NCI-H446 (cell line): ENCODE results near the gene PSMB9.

Source experiments
- DNase-seq, 2 experiments: peaks; one replicate each; lab custom pipeline; 2025; lab: John Stamatoyannopoulos, UW

The PSMB9 gene

DNA sequence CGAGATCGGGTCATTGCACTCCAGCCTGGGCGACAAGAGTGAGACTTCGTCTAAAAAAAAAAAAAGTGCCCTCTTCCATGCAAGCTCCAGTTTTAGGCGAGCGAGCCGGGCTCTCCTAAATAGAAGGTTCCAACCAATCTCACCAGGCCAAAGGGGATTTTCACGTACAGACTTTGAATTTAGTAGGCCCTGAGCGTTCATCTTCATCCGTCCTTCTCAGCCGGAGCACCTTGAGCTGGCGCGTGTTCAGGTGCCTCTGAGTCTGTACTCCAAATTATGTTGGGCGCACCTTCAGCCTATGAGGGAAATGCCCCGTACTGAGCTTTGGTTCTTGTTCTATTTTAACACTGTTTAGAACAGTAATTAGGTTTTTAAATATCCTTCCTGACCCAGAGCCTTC is 14.6 kb upstream of the PSMB9 start:
- no peak for DNase-seq

DNA sequence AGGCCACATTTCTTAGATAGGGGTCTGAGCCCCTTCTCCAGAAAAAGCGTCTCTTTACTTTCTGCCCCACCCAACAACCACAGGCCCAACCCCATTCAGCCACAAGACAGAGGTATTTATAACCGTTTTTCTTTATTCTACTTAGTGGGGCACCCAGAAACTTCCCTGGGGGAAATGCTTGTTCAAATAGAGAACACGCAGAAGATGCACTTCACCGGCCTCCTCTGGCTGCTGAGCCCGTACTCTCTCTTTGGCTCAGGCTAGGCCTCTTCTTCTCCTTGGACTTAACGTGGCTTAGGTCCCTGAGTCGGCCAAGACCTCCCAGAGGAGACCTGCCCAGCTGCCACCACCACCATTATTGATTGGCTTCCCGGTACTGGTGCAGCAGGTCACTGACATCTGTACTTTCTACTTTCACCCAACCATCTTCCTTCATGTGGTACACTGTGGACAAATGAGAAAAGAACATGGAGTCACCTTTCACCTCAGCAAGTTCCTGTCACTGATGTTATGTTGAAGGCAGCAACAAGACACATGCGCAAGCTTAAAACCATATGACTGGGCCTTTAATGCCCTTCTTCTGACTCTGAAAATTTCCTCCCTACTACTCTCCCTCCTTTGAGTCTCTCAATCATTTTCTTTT is 13.3 kb upstream of the PSMB9 start:
- DNase-seq = no peak

GRCh38 chr6:32842021-32842650 is 11.9 kb upstream of the PSMB9 start:
- DNase-seq = no peak

GRCh38 chr6:32842690-32843089 is 11.3 kb upstream of the PSMB9 start:
- no peak for DNase-seq

GRCh38 chr6:32843331-32843978 is 10.5 kb upstream of the PSMB9 start:
- DNase-seq = no peak

GRCh38 chr6:32843979-32844838 is 9.8 kb upstream of the PSMB9 start, which contains the start of gene PSMB8:
Gene PSMB8 (minus strand): TSS chr6:32844047. CDS start chr6:32843996, 51 bp downstream.
- peak; percentile 27 to 44 for DNase-seq

- DNase-seq = no peak
Measured at GRCh38 chr6:32844839-32845383, 9.1 kb upstream of the PSMB9 start.

DNA sequence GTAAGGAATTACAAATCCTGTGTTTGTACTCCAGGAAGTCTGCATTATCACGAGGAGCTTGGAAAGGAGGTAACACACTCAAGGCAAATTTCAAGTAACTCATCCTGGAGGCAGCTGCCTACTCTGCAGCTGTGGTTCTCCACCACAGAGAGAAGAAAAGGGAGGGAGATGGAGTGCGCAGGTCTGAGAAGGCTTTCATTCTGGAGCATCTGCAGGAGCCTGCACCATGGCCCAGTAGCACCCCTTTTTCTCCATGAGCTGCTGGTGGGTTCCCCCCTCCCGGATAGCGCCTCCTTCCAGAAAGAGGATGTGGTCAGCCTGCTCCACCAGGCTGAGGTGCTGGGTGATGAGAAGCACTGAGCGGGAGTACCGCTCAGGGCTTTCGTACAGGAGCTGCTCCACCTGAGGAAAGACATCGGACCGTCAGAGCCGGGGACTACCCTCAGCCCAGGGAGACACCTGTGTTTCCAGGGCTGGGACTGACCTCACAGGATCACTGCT is 8.6 kb upstream of the PSMB9 start:
- no peak for DNase-seq

- DNase-seq = no peak
Measured at GRCh38 chr6:32847004-32847403, 7.0 kb upstream of the PSMB9 start.

DNA sequence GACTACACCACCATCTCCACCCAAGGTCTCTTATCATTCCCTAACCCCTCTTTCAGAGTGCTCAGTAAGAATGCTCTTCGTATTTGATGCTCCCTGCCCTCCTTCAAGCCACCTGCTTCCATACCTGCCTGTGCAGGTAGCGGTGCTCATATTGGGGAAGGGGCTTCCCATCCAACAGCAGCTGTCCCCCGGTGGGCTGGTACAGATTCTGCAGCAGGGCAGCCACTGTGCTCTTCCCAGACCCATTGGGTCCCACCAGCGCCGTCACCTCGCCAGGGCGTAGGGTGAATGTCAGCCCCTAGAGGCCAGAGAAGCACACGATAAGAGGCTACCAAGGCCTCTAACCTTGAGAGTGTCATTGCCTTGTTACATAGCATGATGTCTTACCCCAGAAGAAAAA is 6.2 kb upstream of the PSMB9 start:
- no peak for DNase-seq

GRCh38 chr6:32849126-32849525 is 4.9 kb upstream of the PSMB9 start:
- DNase-seq = no peak

- DNase-seq = no peak
Measured at GRCh38 chr6:32851025-32851424, 3.0 kb upstream of the PSMB9 start.

DNA sequence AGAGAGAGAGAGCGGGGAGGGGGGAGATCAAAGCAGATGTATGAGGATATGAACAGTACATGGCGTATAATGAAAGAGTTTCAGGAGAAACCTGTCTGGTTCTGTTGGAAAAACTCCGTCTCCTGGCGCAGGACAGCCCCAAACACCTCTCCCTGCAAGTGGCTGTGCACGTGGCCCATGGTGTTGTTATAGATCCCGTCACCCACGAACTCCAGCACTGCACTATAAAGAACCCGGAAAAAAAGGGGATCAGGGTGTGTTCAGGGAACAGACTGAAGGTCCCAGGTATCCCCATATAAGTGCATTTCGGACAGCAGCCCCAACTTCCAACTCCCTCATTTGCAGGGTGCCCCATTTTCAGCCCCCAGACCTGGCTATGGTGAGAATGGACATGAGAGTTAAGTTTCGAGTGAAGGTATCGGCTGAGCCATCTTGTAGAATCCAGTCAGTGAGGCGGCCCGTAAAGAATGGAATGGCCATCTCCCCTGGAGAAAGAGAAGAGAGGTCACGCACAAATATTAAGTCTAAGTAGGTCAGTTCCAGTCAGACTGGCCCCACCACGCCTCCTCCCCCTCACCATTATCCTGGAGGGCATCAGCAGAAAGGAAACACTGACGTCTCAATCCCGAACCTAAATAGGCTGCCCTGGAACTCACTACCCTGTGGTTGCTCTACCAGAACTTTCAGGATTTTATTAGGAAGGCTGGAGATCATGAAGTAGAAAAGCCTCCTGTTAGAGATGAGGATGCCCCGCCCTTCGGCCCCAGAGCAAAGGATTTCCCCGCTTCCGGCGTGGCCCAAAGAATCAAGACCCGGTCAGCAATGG is 1.8 kb upstream of the PSMB9 start:
- no peak for DNase-seq

GRCh38 chr6:32852844-32853540 is 1.0 kb upstream of the PSMB9 start:
- no peak for DNase-seq

- DNase-seq = no peak
Measured at GRCh38 chr6:32854376-32855178, 585 bp downstream of the PSMB9 start.

DNA sequence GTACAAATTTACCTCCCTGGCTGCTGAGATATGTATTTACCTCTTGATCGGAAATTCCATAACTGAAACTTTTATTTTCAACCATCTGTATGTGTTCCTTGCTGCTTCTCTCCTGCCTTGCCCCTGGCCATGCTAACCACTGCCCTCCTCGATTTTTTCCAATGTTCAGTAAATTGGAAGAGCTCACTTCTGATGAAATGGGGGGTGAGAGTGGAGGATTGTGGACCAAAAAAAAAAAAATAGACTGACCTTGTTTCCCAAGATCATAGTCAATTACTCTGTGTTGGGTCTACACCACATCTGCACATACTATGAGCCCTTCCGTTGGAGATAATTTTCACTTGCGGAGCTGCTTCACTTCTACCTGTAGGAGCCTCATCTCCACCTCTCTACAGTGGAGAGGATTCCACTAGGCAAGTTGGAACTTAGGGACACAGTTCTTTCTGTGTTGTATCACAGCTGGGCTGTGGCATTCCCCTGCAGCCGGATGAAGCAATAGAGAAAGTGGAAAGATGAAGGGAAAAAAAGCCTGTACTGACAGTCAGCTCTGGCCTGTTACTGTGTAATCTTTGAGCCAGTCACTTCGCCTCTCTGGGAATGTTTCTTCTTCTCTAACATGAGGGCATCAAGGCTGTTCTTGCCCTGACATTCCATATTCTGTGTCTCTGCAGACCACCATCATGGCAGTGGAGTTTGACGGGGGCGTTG is 1.6 kb downstream of the PSMB9 start:
- no peak for DNase-seq

GRCh38 chr6:32857156-32857891 is 3.3 kb downstream of the PSMB9 start:
- DNase-seq = no peak

DNA sequence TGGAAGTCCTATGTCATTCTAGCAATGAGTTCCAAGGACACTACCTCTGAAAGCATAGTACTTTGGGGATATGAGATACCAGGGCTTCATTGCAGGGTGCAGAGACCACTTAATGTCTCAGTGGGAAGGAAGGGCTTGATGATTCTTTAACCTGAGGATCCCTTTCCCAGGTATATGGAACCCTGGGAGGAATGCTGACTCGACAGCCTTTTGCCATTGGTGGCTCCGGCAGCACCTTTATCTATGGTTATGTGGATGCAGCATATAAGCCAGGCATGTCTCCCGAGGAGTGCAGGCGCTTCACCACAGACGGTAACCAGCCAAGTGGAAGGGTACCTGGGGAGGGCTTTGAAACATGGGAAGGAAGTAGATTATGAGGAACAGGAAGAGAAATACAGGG is 4.2 kb downstream of the PSMB9 start:
- no peak for DNase-seq
